GM12878 (cell line): ENCODE measurements around the gene MVP. TPM values are rescaled to one million over a fixed set of nuclear protein-coding genes. Genes with fewer than 3 reads are reported as not detected.

Experiments
- ATAC-seq: fragments of 200-7000 bp; cut with Tn5 transposase; 3 replicates; pipeline ENCODE4 v1.9.1; 2020; ENCODE audit warnings: mild to moderate bottlenecking, moderate library complexity
- BruUV-seq: library from RNA; stranded (reverse); fragments of 400-500 nt; replicated peaks from 2 replicates; lab custom pipeline; 2021; lab: Mats Ljungman, UMichigan
- CTCF ChIA-PET: fragments of 300-600 bp; sonication (Branson Sonifier 250); formaldehyde crosslinking; extraction: SDS; loops from one replicate; lab custom pipeline; 2021; ENCODE audit warnings: inconsistent platforms; lab: Yijun Ruan, JAX
- POLR2A ChIA-PET: fragments of 350-600 bp; formaldehyde crosslinking; extraction: SDS; loops from one replicate; lab custom pipeline; 2021; ENCODE audit warnings: inconsistent platforms; lab: Charles Lee
- RAD21 ChIA-PET: fragments of 300-600 bp; sonication (Branson Sonifier 250); formaldehyde crosslinking; loops from one replicate; lab custom pipeline; 2023; ENCODE audit warnings: antibody characterized with exemption; ENCODE audit not compliant: unreplicated experiment; lab: Charles Lee
- SMC1A ChIA-PET: fragments of 300-600 bp; sonication (Branson Sonifier 250); formaldehyde crosslinking; loops from one replicate; lab custom pipeline; 2023; ENCODE audit not compliant: unreplicated experiment, uncharacterized antibody; lab: Charles Lee
- DNase-seq: peaks from one replicate; pipeline ENCODE4 v3.0.0-alpha.2; 2011; ENCODE audit warnings: low read depth, low spot score
- FAIRE-seq: peaks from 3 replicates; lab custom pipeline; 2011; peaks lifted over from hg19 to GRCh38; lab: Jason Lieb, UNC
- H2AFZ ChIP-seq: 2 replicates; pipeline ENCODE4 v1.6.0; 2011; ENCODE audit warnings: low read depth, low read length, control low read depth; ENCODE audit not compliant: control insufficient read depth
- H3K27ac ChIP-seq: 2 replicates; pipeline ENCODE4 v1.5.1; 2011; ENCODE audit warnings: control low read depth; ENCODE audit not compliant: control insufficient read depth, insufficient read depth
- H3K27me3 ChIP-seq, 2 experiments: replicated peaks in 1 of 2; 2 replicates each; pipeline versions ENCODE4 v1.6.0 to v1.6.1; 2011; ENCODE audit warnings: low read length in 1 of 2; ENCODE audit not compliant: control insufficient read depth in 2 of 2, insufficient read depth in 2 of 2
- H3K36me3 ChIP-seq, 2 experiments: 2 replicates each; pipeline ENCODE4 v1.5.1; 2011; ENCODE audit warnings: low read length in 1 of 2; ENCODE audit not compliant: control insufficient read depth in 2 of 2, insufficient read depth in 2 of 2
- H3K4me1 ChIP-seq: 2 replicates; pipeline ENCODE4 v1.6.1; 2011; ENCODE audit warnings: mild to moderate bottlenecking, low read length, moderate library complexity, mixed read lengths; ENCODE audit not compliant: control insufficient read depth, insufficient read depth
- H3K4me2 ChIP-seq: 2 replicates; pipeline ENCODE4 v1.6.0; 2011; ENCODE audit warnings: control low read depth; ENCODE audit not compliant: control insufficient read depth, insufficient read depth
- H3K4me3 ChIP-seq: fragments of 200-600 bp; sonication (generic); 2 replicates; pipeline ENCODE4 v1.5.1; 2016
- H3K79me2 ChIP-seq: 2 replicates; pipeline ENCODE4 v1.6.0; 2011; ENCODE audit warnings: low read length; ENCODE audit not compliant: control insufficient read depth, insufficient read depth
- H3K9ac ChIP-seq: 2 replicates; pipeline ENCODE4 v1.8.0; 2011; ENCODE audit warnings: low read length, control low read depth, mixed read lengths; ENCODE audit not compliant: control insufficient read depth, insufficient read depth
- H3K9me3 ChIP-seq: replicated peaks from 3 replicates; pipeline ENCODE4 v1.5.1; 2011; ENCODE audit warnings: mild to moderate bottlenecking, low read length; ENCODE audit not compliant: control insufficient read depth, insufficient read depth
- H4K20me1 ChIP-seq: 2 replicates; pipeline ENCODE4 v1.6.0; 2011; ENCODE audit not compliant: control insufficient read depth, insufficient read depth
- ATF7 ChIP-seq: fragments of 450-650 bp; IDR thresholded peaks from 2 replicates; pipeline ENCODE4 v1.6.1; 2016; ENCODE audit warnings: low read depth, mild to moderate bottlenecking
- GATAD2B ChIP-seq: fragments of 450-650 bp; conservative IDR thresholded peaks from 2 replicates; pipeline ENCODE4 v1.6.1; 2017; ENCODE audit warnings: low read depth, mild to moderate bottlenecking, moderate library complexity
- IRF4 ChIP-seq: IDR thresholded peaks from 2 replicates; pipeline ENCODE4 v1.6.1; 2011; ENCODE audit warnings: low read depth, low read length
- LARP7 ChIP-seq: fragments of 450-650 bp; IDR thresholded peaks from 2 replicates; pipeline ENCODE4 v1.6.1; 2017; ENCODE audit warnings: mild to moderate bottlenecking
- ZBED1 ChIP-seq: IDR thresholded peaks from 2 replicates; pipeline ENCODE4 v1.6.1; 2016; ENCODE audit warnings: borderline replicate concordance
- WGBS: methylation state at CpG from one replicate; pipeline ENCODE4 v1.1.6; 2016; ENCODE audit warnings: low lambda C conversion rate; ENCODE audit not compliant: insufficient replicate concordance, insufficient coverage; ENCODE audit errors: missing lambda C conversion rate; 5-methylcytosine and 5-hydroxymethylcytosine counted together
- in situ Hi-C: fragments of 300-500 bp; cut with MboI; formaldehyde crosslinking; loops from 9 replicates; pipeline ENCODE4 v1.14.3; 2018; ENCODE audit warnings: mixed read lengths
- intact Hi-C: fragments of 100-400 bp; cut with micrococcal nuclease; formaldehyde crosslinking; loops from one replicate; pipeline ENCODE4 v1.14.2; 2022; ENCODE audit not compliant: unreplicated experiment
- polyA plus RNA-seq, 11 experiments: library from polyadenylated mRNA; depleted of rRNA in 4 of 11; unstranded in 6 of 11; stranded (reverse) in 5 of 11; fragments of >200 nt; fragmentation: Nextera tagmentation in 4 of 11; fragmentation: Illumina TruSeq in 1 of 11; extraction: Ambion mirVana in 4 of 11; extraction: Trizol in 1 of 11; gene quantifications; 1 replicate in 1 of 11; 2 replicates in 10 of 11; pipeline versions ENCODE4 v1.2.1 to v1.2.3, GENCODE V29; 2011 to 2016; ENCODE audit warnings: inconsistent platforms in 2 of 11, missing spikeins in 2 of 11, low read depth in 1 of 11
- total RNA-seq, 4 experiments: library from RNA; depleted of rRNA in 3 of 4; stranded (reverse); fragments of >200 nt in 3 of 4; fragmentation: Illumina TruSeq in 1 of 4; extraction: Trizol in 1 of 4; gene quantifications; 2 replicates each; pipeline versions ENCODE4 v1.2.1 to v1.2.3, GENCODE V29; 2013 to 2021

Gene MVP
- total and polyA plus RNA-seq, 10 of the 15 experiments (the other 5 are each of a cell fraction or from before 2014, with no cell fraction given), result 0.98 to 74.2 (median 54.7) TPM

GRCh38 chr16:29857133-29857760, 37.0 kb downstream of the MVP start:
- DNase-seq (no peak), ATAC-seq (no peak), FAIRE-seq (no peak)
- ChIA-PET CTCF (interaction anchor here (0.6 to 1.9 kb wide), 2 partner anchors 9 to 33 kb away, joined by 3 to 11 read pairs; no protein-coding TSS in a partner anchor), POLR2A (interaction anchor here (0.6 kb wide), 1 partner anchor 888 kb away, joined by 3 read pairs; no protein-coding TSS in a partner anchor), RAD21 (no interaction called here), SMC1A (interaction anchor here (0.6 to 1.1 kb wide), 2 partner anchors 34 to 119 kb away, joined by 3 read pairs; no protein-coding TSS in a partner anchor)
- BruUV-seq, result no TSS peak
- in situ Hi-C loops (no loop called here), intact Hi-C loops (no loop called here)
- peaks cover 0 to 3% of the 10 kb centered on the region in 2 experiments; a peak in 2 of 4 replicates for H3K36me3 ChIP-seq
- no peak overlapping the region for H3K4me3 ChIP-seq
- WGBS, result 81% methylated on average over 7 of the region's 7 CpGs
- no peaks in the 10 kb centered on the region for H3K27me3 ChIP-seq
- H3K9ac ChIP-seq, result no peak overlapping the region
- no peaks in the 10 kb centered on the region for H3K79me2 ChIP-seq
- H3K27ac ChIP-seq, result no peak overlapping the region
- H4K20me1 ChIP-seq, result no peaks in the 10 kb centered on the region
- H3K4me2 ChIP-seq, result no peak overlapping the region
- H3K9me3 ChIP-seq, result no peaks in the 10 kb centered on the region
- no peaks in the 10 kb centered on the region for H3K4me1 ChIP-seq
- TF ChIP-seq GATAD2B (no peak), ZBED1 (no peak), IRF4 (no peak), ATF7 (no peak)
- H2AFZ ChIP-seq, result no peak overlapping the region

- intact Hi-C loops, result no loop called here
- Histone ChIP-seq H3K4me1 (no peaks in the 10 kb centered on the region), H3K36me3 (peaks cover 0 to 3% of the 10 kb centered on the region in 2 experiments; a peak in 2 of 4 replicates), H3K9me3 (no peaks in the 10 kb centered on the region), H3K9ac (no peak overlapping the region), H3K27me3 (no peaks in the 10 kb centered on the region), H2AFZ (no peak overlapping the region), H3K4me2 (no peak overlapping the region), H4K20me1 (no peaks in the 10 kb centered on the region), H3K79me2 (peaks cover 7% of the 10 kb centered on the region), H3K4me3 (no peak overlapping the region), H3K27ac (no peak overlapping the region)
- 94% methylated on average over 9 of the region's 10 CpGs for WGBS
- DNase-seq (no peak), FAIRE-seq (no peak), ATAC-seq (no peak)
- CTCF ChIA-PET, result interaction anchor here (1.9 kb wide), 1 partner anchor 10 kb away, joined by 11 read pairs; no protein-coding TSS in a partner anchor
- POLR2A ChIA-PET, result interaction anchor here (0.6 kb wide), 1 partner anchor 889 kb away, joined by 3 read pairs; no protein-coding TSS in a partner anchor
- in situ Hi-C loops, result no loop called here
- no TSS peak for BruUV-seq
- SMC1A ChIA-PET, result no interaction called here
- RAD21 ChIA-PET, result no interaction called here
- TF ChIP-seq LARP7, result no peak
These were observed 38.0 kb downstream of the MVP start for GRCh38 chr16:29858149-29858849.
